HUES64 (cell line): Measurements from ENCODE around the gene ZNF790.

Experiments used
- H3K27ac ChIP-seq: 2 replicates; pipeline ENCODE4 v1.7.0; 2013; ENCODE audit warnings: low read depth, low read length, inconsistent platforms
- H3K27me3 ChIP-seq: 2 replicates; pipeline ENCODE4 v1.6.1; 2013; ENCODE audit warnings: mild to moderate bottlenecking, low read length; ENCODE audit not compliant: insufficient read depth
- H3K36me3 ChIP-seq: 2 replicates; pipeline ENCODE4 v1.6.1; 2013; ENCODE audit warnings: mild to moderate bottlenecking, low read length; ENCODE audit not compliant: insufficient read depth
- H3K4me1 ChIP-seq: 2 replicates; pipeline ENCODE4 v1.6.1; 2013; ENCODE audit warnings: mild to moderate bottlenecking, low read length, moderate library complexity; ENCODE audit not compliant: insufficient read depth
- H3K4me3 ChIP-seq: 2 replicates; pipeline ENCODE4 v1.5.1; 2013; ENCODE audit warnings: mild to moderate bottlenecking, low read length, moderate library complexity
- H3K9ac ChIP-seq: 2 replicates; pipeline ENCODE4 v1.6.1; 2013; ENCODE audit warnings: mild to moderate bottlenecking, low read depth, low read length
- H3K9me3 ChIP-seq: 2 replicates; pipeline ENCODE4 v1.6.1; 2013; ENCODE audit warnings: low read depth, low read length; ENCODE audit not compliant: insufficient read depth
- whole genome bisulfite sequencing: fragments of 150-250, 120-280 bp; methylation state at CpG from one replicate; pipeline ENCODE4 v1.1.7; 2013; ENCODE audit warnings: missing lambda C conversion rate; 5-methylcytosine and 5-hydroxymethylcytosine counted together

ZNF790 gene

DNA sequence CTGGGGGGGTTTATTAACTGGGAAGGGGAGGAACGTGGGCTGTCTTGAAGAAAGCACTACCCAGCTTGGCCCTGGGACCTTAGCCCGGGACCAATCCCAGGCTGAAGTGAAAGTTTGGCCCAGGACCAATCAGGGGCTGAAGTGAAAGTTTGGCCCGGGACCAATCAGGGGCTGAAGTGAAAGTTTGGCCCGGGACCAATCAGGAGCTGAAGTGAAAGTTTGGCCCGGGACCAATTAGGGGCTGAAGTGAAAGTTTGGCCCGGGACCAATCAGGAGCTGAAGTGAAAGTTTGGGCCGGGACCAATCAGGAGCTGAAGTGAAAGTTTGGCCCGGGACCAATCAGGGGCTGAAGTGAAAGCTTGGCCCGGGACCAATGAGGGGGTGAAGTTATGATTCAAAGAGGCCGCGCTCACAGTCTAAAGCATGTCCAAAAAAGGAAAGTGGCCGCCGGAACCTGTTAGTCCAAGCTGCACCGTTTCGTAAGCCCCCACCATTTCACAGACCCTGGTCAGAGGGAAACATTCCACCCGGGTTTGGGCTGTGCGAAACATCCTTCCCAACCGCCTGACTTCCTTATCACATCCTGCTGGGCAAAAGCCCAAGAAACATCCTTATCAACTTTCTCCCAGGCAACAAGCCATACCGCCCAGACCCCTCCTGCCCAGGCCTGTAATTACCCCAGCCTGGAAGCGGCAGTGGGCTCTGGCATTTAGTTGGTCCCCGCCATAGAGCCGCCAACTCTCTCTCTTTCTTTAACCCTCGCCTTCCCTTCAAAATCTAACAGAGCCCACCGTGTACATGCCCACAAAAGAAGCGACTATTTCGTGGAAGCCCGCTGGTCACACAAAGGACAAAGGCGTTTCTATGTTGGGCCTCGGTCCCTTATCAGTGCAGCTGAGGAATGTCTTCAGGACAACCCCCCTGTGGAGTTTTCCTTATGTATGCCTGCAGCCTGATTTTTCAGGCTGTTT lies 66.6 kb downstream of the ZNF790 start:
- H3K27ac ChIP-seq = peak overlapping the region; percentile 86
- no peaks in the 10 kb centered on the region for H3K4me1 ChIP-seq
- peak overlapping the region; percentile 94 for H3K9ac ChIP-seq
- H3K4me3 ChIP-seq = peak overlapping the region; percentile 88
- peaks cover 28% of the 10 kb centered on the region for H3K36me3 ChIP-seq
- no peaks in the 10 kb centered on the region for H3K27me3 ChIP-seq
- peaks cover 28% of the 10 kb centered on the region; the same call in 1 of the 2 replicates for H3K9me3 ChIP-seq
- WGBS = 50% methylated on average over 29 of the region's 29 CpGs
